HG03342 (cell line): ENCODE results near the gene INAFM1.
"Not testable (repeated sequence)": the region's sequence is repeated elsewhere in the genome, so short reads cannot be mapped to it uniquely, and the experiment has no call there.

ENCODE experiments used
- ATAC-seq: cut with Tn5 transposase; IDR thresholded peaks from one replicate; pipeline ENCODE4 v1.9.1; 2021; ENCODE audit warnings: mild to moderate bottlenecking, moderate library complexity; ENCODE audit not compliant: unreplicated experiment

Gene INAFM1

DNA sequence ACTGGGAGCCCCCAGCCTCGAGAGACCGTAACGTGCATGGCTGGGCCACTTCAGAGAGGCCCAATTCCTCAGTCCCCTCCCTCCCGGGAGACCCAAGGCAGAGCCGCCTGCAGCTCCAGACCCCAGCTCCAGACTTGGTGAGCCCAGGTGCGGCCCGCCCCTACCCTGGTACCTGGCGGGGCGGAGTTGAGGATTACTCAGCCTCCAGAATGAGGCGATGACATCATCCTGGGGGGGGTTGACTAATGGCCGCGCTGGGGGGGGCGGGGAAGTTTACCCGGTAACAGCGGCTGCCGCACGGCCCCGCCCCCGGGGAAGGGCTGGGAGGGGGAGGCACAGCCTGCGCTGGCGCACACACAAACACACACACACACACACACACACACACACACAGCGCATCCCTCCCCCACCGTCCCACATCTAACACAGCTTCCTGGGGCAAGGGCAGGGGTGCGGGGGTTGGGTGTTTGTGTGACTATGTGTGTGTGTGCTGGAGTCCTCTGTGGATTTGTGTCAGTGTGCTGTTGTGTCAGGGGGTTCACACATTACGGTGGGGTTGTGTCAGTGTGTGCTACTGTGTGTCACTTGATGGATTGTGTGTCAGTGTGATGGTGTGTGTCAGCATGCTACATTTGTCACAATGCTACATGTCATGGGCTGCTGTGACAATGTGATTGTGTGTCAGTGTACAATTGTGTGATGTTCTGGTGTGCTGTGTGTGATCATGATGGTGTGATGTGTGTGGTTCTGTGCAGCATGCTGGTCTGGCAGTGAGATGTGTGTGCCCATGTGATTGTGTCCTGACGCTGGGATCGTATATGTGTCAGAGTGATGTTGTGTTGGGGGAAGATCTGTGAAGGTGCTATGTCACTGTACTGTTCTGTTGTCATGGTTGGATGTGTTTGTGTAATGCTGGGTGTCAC, 33.4 kb upstream of the INAFM1 start:
- no peak for ATAC-seq

DNA sequence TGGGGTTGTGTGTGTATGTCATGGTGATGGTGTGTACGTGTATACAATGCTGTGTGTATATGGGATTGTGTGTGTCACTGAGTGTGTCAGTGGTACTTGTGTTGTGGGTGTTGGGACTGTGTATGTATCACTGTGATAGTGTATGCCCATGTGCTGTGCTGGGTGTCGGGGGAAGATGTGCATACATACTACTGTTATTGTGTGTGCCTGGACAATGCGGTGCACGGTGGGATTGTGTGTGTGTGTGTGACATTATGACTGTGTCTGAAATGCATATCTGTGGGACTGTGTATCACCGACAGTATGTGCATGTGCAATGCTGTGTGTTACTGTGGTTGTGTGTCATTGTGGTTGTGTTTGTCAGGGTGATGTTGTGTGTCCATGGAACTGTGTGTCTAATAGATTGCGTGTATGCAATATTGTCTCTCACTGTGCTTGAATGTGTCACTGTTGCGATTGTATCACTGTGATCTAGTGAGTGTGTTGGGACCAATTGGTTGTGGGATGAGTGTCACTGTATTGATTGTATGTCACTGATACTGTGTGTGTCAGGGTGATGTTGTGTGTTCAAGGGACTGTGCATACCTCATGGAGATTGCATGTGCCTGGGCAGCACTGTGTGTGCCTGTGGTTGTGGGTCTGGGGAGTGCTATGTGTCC, 32.6 kb upstream of the INAFM1 start:
- ATAC-seq = no peak

DNA sequence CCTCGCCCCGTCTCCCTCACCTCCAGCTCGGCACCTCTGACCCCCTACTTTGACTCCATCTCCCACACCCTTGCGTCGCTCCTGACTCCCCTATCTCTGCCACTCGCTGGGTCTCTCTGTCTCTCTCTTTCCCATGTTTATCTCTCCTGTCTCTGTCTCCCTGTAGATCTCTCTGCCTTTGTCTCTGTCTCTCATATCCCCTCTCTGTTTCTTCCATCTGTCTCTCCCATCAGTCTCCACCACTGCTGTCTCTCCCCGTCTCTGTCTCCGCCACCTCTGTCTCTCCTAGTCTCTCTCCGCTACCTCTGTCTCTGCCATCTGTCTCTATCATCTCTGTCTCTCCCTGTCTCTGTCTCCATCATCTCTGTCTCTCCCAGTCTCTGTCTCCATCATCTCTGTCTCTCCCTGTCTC, 31.3 kb upstream of the INAFM1 start:
- no peak for ATAC-seq

DNA sequence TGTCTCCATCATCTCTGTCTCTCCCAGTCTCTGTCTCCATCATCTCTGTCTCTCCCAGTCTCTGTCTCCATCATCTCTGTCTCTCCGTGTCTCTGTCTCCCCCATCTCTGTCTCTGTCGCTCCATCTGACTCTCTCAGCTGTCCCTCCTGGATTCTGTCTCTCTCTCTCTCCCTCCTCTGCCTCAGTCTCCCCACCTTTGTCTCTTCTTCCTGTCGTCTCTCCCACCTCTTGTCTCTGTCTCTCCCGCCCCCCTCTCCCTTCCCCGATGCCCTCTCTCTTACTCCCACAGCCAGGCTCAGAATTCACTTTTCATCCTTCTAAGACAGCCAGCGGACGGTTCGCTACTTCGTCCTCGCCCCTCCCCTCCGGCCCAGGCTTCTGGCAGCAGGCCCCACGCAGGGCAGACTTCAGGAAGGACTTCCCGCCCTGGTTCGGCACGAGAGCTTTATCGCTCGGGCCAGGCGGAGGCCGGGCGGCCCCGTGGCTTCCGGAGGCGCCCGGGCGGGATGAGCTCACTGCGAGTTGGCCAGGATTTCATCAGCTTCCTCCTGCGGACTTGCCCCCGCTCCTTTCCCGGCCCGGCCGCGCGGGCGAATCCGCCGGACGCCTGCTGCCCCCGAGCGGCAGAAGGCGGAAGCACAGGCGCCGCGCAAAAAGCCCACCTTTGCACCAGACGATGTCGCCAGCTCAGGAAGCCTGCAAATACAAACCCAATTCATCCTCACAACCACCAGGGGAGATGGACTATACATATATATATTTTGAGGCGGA, 30.7 kb upstream of the INAFM1 start:
- peak; percentile 63 for ATAC-seq

DNA sequence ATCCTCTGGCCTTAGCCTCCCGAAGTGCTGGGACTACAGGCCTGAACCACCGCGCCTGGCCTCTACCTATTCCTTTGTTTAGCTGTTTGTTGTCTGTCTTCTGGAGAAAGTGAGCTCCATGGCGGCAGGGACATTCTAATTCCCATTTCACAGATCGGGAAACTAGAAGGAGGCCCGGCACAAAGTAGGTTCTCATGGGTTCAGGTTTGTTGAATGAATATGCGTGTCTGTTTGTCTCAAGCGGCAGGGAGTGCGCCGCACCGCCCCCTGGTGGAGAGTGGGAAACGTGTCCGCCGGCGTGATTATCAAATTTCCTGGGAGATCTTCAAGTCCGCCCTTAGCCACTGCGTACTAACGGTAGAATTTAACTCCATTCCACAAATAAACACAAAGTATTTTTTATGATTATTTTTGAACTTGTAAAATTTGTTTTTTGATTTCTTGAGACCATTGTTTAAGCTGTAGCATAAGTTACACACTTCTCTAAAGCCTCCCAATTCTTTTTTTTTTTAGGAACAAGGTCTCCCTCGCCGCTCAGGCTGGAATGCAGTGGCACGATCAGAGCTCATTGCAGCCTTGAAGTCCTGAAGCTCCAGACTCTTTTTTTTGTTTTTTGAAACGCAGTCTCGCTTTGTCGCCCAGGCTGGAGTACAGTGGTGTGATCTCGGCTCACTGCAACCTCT, 27.2 kb upstream of the INAFM1 start:
- no peak for ATAC-seq

DNA sequence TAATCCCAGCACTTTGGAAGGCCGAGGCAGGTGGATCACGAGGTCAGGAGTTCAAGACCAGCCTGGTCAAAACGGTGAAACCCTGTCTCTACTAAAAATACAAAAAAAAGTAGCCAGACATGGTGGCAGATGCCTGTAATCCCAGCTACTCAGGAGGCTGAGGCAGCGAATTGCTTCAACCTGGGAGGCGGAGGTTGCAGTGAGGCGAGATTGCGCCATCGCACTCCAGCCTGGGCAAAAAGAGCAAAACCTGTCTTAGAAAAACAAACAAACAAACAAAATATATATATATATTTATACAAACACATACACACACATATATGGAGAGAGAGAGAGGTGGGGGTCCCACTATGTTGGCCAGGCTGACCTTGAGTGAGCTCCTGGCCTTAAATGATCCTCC, 21.7 kb upstream of the INAFM1 start:
- not testable (repeated sequence) for ATAC-seq

DNA sequence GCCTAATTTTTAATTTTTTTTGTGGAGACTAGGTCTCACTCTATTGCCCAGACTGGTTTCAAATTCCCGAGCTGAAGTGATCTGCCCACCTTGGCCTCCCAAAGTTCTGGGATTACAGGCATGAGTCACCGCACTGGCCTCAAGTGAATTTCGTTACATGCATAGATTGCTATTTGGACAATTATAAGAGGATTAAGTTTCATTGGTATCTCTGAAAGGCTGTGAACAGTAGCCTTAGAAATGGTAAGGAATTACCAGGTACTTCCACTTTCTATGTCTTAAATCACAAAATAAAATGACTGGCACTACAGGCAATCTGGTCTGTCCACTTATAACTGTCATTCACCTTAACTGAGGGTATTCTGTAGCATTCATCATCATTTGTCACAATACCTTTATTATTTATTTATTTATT, 21.2 kb upstream of the INAFM1 start:
- no peak for ATAC-seq

DNA sequence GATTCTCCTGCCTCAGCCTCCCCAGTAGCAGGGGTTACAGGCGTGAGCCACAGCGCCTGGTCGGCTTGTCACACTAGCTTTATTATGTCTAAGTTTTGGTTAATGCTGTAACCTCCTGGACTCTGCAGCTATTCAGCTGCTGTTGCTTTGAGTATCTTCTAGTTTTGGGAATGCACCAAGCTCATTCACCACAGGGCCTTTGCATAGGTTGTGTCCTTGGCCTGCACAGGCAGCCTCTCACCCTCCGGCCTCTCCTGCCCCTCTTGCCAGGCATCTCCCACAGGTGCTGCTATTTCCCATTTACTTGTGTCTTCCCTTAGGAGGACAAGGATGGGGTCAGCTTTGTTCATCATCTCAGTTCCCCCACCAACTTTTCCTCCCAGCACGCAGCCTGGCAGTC, 20.7 kb upstream of the INAFM1 start:
- no peak for ATAC-seq

DNA sequence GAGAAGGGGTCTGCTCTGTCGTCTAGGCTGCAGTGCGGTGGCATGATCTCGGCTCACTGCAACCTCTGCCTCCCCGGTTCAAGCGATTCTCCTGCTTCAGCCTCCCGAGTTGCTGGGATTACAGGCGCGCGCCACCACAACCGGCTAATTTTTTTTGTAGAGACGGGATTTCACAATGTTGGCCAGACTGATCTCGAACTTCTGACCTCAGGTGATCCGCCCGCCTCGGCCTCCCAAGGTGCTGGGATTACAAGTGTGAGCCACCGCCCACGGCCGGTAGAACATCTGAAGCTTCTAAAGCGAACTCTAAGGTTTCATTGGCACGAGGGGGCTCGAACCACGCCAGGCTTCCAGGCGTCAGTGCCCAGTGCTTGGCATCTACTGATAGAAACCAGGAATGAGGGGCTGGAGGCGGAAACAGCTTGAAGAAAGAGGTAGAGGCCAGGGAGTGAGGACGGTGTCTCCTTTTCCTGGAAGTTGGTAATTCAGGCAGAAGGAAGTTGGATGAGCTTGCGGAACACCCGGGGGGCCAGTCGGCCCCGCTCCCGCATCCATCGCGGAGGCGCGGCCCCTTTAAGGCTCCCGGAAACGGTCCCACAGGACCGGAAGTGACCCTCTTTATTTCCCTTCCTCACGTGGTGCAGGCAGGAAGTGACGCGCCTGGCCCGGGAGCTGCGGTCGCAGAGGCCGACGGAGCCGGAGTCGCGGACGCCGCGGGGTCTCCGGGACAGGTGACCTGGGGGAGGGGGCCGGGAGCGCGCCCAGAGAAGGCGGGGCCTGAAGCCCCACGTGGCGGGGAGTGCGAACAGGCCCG, 18.6 kb upstream of the INAFM1 start, which contains the start of gene CCDC9:
TSS of gene CCDC9 (plus strand) at position 647 of the 814 bp plus-strand sequence. CDS start 1,876 bp downstream, outside the sequence.
- peak; percentile 54 for ATAC-seq

DNA sequence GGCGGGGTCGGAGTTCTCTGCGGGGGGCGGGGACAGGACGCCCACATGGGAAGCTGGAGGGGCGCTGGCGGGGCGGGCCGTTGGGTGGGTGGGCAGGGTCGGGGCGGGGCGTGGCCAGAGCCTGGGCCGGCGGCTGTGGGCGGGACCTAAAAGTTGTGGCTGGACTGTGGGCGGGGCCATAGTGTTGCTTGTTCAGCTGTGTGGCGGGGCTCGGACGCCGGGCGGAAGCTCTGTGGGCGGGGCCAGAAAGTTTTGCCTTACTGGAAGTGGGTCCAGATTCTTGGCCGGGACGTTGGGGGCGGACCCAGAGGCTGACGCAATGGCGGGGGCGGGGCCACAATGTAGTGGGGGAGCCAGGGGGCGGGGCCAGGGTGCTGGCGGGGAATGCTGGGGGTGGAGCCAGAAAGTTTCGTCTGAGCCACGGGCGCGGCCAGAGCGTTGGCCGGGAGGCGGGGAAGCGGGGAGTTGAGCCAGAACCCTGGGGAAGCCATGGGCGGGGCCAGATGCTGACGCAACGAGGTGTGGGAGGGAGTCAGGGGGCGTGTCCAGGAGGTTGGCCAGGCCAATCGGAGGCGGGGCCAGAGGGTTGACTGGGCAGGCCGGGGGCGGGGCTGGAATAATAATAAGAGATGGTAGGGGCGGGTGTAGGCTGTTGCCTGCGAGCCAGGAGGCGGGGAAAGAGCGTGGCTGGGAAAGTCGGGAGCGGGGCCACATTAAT, 17.8 kb upstream of the INAFM1 start:
- peak; percentile 71 for ATAC-seq

DNA sequence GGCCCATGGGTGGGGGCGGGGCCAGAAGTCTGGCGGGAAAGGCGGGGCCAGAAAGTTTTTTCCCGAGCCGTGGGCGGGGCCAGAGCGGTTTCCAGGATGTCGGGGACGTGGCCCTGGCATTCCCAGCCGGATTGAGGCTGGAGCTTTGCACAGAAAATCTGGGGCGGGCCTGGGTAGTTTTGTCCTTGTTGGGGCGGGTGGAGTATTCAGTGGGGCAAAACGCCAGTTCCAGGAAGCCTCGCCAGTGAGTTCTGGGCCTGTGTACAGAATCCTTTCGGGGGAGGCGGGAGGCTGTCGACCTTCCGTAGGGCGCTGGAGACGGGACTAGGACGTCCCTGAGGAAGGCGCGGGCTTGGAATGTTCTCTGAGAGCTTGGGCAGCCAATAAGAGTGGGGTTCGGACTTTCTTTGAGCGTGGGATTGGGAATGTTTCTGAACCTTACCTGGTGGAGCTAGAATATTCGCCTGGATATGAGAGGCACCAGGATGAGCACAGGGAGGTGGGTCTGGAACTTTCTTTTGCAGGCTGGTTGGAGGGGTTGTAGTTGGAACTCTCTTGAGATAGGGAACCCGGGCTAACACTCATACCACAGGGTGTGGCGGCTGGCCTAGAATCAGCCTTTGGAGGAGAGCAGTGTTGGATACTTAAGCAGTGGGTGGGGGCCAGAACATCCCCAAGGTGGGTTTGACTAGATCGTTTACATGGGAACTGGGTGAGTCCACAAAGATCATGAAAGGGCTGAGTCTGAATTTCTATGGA, 17.1 kb upstream of the INAFM1 start:
- peak; percentile 1 for ATAC-seq

DNA sequence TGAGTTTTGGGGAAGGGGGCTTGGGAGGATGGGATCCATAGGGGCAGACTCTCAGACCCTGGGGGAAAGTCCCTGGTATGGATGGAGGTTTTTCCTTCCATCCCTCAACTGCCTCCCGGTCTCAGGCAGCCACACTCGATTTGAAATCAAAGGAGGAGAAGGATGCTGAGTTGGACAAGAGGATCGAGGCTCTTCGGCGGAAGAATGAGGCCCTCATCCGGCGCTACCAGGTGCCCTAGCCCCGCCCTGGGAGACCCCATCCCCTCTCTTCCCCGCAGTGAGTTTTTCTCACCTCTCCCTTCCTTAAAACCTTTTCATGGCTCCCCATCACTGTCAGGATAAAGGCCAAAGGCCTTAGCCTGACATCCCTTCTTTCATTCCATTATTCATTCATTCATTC, 16.3 kb upstream of the INAFM1 start:
- no peak for ATAC-seq

DNA sequence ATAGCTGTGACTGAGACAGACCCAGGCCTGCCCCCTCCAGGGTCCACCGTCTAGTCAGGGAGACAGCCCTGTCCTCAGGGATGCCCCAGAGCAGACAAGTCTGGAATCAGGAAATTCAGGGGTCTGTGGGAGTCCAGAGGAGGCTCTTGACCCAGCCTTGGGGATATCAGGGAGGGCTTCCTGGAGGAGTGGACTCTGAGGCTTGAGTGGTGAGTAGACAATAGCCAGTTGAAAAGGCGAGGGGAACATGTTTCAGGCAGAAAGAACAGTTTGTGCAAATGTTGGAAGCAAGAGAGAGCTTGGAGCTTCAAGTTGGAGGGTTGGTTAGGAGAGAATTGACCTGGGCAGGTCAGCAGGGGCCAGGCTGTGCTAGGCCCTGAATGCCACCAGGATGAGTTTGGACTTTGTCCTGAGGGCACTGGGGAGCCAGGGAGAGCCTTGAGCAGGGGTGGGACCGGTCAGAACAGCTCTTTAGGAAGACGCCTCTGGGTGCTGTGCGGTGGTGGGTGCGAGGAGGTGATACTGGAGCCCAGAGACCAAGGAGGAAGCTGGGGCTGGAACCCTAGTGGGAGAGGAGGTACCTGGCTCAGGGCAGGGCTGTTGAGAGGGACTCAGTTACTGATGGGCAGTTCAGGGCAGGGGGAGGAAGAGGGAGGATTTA, 15.7 kb upstream of the INAFM1 start:
- no peak for ATAC-seq

DNA sequence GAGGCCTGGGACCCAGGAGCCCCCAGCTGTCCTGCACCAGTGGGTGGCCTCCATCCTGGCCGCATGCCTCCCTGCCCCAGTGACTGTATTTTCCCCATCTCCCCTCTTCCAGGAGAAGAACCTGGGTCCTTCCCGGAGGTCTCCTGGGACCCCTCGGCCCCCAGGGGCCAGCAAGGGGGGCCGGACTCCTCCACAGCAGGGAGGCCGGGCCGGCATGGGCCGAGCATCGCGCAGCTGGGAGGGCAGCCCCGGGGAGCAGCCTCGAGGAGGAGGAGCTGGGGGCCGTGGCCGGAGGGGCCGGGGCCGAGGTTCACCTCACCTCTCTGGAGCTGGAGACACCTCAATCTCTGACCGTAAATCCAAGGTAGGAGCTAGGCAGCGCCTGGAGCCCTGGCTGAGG, 14.2 kb upstream of the INAFM1 start:
- ATAC-seq = no peak

DNA sequence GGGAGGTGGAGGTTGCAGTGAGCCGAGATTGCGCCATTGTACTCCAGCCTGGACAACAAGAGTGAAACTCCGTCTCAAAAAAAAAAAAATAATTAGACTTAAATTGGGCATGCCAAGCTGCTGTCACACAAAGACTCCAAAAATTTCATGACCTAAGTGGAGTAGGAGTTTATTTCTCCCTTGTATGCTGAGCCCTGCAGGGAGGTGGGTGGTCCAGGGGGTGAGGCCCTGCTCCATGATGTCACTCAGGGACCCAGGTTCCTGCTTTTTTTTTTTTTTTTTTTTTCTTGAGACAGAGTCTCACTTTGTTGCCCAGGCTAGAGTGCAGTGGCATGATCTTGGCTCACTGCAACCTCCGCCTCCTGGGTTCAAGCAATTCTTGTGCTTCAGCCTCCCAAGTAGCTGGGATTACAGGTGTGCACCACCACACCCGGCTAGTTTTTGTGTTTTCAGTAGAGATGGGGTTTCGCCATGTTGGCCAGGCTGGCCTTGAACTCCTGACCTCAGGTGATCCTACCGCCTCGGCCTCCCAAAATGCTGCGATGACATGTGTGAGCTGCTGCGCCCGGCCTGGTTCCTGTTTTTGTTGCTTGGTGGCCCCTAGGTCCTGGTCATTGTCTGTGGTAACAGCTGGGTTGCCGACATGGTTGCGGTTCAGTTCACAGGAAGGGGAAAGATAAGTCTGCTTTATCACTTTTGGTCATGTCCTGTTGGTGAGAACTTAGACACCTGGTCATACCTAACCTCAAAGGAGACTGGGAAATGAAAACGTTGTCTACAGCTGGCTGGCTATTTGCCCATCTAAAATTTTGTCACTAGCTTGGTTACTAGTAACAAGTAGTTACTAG, 12.5 kb upstream of the INAFM1 start:
- peak; percentile 56 for ATAC-seq

DNA sequence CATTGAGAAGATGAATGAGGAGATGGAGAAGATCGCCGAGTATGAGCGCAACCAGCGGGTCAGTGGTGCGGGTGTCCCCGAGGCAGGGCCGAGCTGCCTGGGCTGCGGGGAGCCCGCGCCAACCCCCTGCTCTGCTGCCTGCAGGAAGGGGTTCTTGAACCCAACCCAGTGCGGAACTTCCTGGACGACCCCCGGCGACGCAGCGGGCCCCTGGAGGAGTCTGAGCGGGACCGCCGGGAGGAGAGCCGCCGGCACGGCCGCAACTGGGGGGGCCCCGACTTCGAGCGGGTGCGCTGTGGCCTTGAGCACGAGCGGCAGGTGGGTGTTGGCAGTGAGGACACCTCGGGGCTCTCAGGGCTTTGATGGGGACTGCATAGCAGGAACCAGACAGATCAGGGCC, 10.1 kb upstream of the INAFM1 start:
- no peak for ATAC-seq

DNA sequence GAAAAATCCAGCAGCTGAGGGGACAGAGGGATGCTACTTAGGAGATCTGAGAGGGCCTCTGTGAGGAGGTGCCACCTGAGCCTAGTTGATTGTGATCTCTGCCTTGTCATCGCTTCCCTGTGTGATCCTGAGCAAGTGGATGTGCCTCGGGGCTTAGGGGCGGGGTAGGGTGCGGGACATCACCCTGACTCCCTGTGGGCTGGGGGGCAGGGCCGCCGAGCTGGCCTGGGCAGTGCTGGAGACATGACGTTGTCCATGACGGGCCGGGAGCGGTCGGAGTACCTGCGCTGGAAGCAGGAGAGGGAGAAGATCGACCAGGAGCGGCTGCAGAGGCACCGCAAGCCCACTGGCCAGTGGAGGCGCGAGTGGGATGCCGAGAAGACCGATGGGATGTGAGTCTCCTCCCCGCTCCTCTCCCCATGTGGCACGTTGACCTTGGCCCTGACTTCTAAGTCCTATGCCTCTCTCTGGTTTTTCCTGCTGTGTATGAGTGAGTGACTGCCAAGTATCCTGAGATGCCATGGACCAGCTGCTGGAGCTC, 8.2 kb upstream of the INAFM1 start:
- no peak for ATAC-seq
